Mononuclear cell (primary cell): Measurements from ENCODE around the gene PIGQ. TPM values are rescaled to one million over a fixed set of nuclear protein-coding genes. Genes with fewer than 3 reads are reported as not detected.

Experiments used
- H3K27me3 ChIP-seq: 2 replicates; pipeline ENCODE4 v1.6.0; 2011; ENCODE audit warnings: low read length, control low read depth; ENCODE audit not compliant: insufficient read depth
- H3K4me1 ChIP-seq: 2 replicates; pipeline ENCODE4 v1.5.1; 2011; ENCODE audit warnings: mild to moderate bottlenecking, low read length, control low read depth; ENCODE audit not compliant: insufficient read depth
- H3K4me3 ChIP-seq: 2 replicates; pipeline ENCODE4 v1.5.1; 2011; ENCODE audit warnings: mild to moderate bottlenecking, low read length, moderate library complexity
- H3K9me3 ChIP-seq: 2 replicates; pipeline ENCODE4 v1.5.1; 2011; ENCODE audit warnings: low read depth, mild to moderate bottlenecking, control low read depth, low read length
- total RNA-seq: library from RNA; depleted of rRNA; stranded (reverse); fragments of >200 nt; gene quantifications from one replicate; pipeline ENCODE4 v1.2.3, GENCODE V29; 2012

Gene PIGQ
- total RNA-seq, 1 donor, result 8.5 TPM

DNA sequence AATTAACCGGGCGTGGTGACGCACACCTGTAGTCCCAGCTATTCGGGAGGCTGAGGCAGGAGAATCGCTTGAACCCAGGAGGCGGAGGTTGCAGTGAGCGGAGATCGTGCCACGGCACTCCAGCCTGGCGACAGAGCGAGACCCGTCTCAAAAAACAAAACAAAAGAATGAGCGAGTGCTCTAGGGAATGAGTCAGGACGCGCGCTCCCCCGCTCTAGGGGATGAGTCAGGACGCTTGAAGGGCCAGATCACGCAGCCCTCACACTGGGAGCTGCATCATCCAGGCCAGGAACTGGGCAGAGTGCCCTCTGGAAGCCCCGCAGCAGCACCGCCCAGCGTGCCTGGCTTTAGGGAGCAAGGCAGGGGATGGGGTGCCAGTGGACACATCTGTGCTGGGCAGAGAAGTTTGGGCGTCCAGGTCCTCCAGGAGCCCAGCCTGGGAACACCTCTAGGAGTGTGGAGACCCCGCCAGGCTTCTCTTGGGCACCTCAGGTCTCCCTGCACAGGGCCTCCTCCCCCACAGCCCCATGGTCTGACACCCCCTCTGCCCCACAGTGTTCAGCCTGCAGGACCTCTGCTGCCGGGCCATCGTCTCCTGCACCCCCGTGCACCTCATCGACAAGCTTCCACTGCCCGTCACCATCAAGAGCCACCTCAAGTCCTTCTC is 57.2 kb downstream of the PIGQ start:
- H3K27me3 ChIP-seq, result no peaks in the 10 kb centered on the region
- H3K4me3 ChIP-seq, result no peak overlapping the region
- no peaks in the 10 kb centered on the region for H3K4me1 ChIP-seq
- no peaks in the 10 kb centered on the region for H3K9me3 ChIP-seq

DNA sequence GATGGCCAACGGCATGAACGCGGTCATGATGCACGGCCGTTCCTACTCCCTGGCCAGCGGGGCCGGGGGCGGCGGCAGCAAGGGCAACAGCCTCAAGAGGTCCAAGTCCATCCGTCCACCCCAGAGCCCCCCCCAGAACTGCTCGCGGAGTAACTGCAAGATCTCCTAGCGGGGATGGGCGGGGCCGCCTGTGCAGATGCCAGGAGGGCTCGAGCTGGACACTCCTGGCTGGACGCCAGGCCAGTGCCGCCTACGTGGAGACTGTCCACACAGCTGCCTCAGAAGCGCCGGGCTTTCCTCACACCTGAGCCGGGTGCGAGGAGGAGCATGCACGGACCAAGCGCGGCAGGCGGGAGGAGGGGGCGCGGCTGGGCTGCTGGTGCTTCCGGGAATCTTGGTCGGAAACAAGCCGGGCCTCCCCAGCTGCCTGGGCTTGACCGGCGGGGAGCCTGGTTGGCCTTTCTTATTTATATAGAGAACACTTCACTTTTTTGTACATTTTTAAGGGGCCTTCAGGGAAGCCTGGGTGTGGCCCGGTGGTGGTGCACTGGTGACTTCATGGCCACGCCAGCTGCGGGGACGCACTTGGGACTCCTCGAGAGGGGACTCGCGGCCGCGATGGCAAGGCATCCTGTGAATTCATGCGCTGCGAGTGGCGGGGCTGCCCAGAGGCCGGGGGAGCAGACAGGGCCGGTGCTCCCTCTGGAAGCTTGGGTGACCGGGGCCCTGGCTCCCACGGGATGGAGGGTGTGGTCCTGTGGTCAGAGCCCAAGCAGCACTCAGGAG is 57.9 kb downstream of the PIGQ start:
- H3K4me3 ChIP-seq, result no peak overlapping the region
- H3K4me1 ChIP-seq, result no peaks in the 10 kb centered on the region
- no peaks in the 10 kb centered on the region for H3K9me3 ChIP-seq
- H3K27me3 ChIP-seq, result no peaks in the 10 kb centered on the region

- H3K4me1 ChIP-seq, result no peaks in the 10 kb centered on the region
- no peaks in the 10 kb centered on the region for H3K9me3 ChIP-seq
- no peaks in the 10 kb centered on the region for H3K27me3 ChIP-seq
- H3K4me3 ChIP-seq, result no peak overlapping the region
These were observed 58.7 kb downstream of the PIGQ start for GRCh38 chr16:628321-629061.

GRCh38 chr16:629185-629832 is 59.5 kb downstream of the PIGQ start:
- Histone ChIP-seq H3K4me1 (no peaks in the 10 kb centered on the region), H3K27me3 (no peaks in the 10 kb centered on the region), H3K9me3 (no peaks in the 10 kb centered on the region), H3K4me3 (no peak overlapping the region)

- no peaks in the 10 kb centered on the region for H3K27me3 ChIP-seq
- H3K4me1 ChIP-seq, result peaks cover 2% of the 10 kb centered on the region
- no peak overlapping the region for H3K4me3 ChIP-seq
These were observed 60.1 kb downstream of the PIGQ start for GRCh38 chr16:629833-630248.

GRCh38 chr16:630249-630814 is 60.6 kb downstream of the PIGQ start:
- Histone ChIP-seq H3K9me3 (no peaks in the 10 kb centered on the region), H3K4me3 (no peak overlapping the region), H3K27me3 (no peaks in the 10 kb centered on the region), H3K4me1 (peaks cover 7% of the 10 kb centered on the region)

More at GRCh38 chr16:629833-630248, 60.1 kb downstream of the PIGQ start:
- no peaks in the 10 kb centered on the region for H3K9me3 ChIP-seq

- no peak within 1 kb of the TSS for H3K4me3 ChIP-seq
- no peaks in the 10 kb centered on the region for H3K9me3 ChIP-seq
- H3K4me1 ChIP-seq, result peaks cover 13% of the 10 kb centered on the region
- H3K27me3 ChIP-seq, result no peaks in the 10 kb centered on the region
These were observed 61.1 kb downstream of the PIGQ start, which contains the start of gene WFIKKN1 for GRCh38 chr16:630815-631405. Gene WFIKKN1 (plus strand): TSS chr16:630985. CDS start chr16:631254, 269 bp downstream.

DNA sequence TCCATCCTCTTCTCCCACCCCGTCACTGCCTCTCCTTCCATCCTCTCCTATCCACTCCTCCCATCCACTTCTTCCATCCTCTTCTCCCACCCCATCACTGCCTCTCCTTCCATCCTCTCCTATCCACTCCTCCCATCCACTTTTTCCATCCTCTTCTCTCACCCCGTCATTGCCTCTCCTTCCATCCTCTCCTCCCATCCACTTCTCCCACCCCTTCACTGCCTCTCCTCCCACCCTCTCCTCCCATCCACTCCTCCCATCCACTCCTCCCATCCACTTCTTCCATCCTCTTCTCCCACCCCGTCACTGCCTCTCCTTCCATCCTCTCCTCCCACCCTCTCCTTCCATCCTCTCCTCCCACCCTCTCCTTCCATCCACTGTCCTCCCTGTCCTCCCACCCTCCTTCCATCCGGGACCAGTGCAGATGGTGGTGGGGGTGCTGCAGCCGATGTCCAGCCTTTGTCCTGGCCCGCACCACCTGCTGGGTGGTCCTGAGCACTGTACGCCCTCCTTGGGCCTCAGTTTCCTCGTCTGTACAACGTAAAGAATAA is 62.1 kb downstream of the PIGQ start:
- Histone ChIP-seq H3K27me3 (no peaks in the 10 kb centered on the region), H3K9me3 (no peaks in the 10 kb centered on the region), H3K4me3 (no peak overlapping the region), H3K4me1 (peaks cover 14% of the 10 kb centered on the region)

GRCh38 chr16:632486-633335 is 62.9 kb downstream of the PIGQ start:
- H3K4me1 ChIP-seq, result peaks cover 19% of the 10 kb centered on the region
- no peaks in the 10 kb centered on the region for H3K27me3 ChIP-seq
- H3K9me3 ChIP-seq, result no peaks in the 10 kb centered on the region
- H3K4me3 ChIP-seq, result no peak overlapping the region

- H3K9me3 ChIP-seq, result no peaks in the 10 kb centered on the region
- peaks cover 23% of the 10 kb centered on the region for H3K4me1 ChIP-seq
- no peaks in the 10 kb centered on the region for H3K27me3 ChIP-seq
- H3K4me3 ChIP-seq, result no peak overlapping the region
These were observed 63.7 kb downstream of the PIGQ start for GRCh38 chr16:633336-634050.
